HG03196 (cell line): Measurements from ENCODE around the gene NUDT5.
A peak's percentile ranks its signal among the peaks of the same experiment; 100 is the strongest.
"Not testable (repeated sequence)": the region's sequence is repeated elsewhere in the genome, so short reads cannot be mapped to it uniquely, and the experiment has no call there.

Experiments used
- ATAC-seq: cut with Tn5 transposase; IDR thresholded peaks from one replicate; pipeline ENCODE4 v1.9.1; 2021; ENCODE audit not compliant: unreplicated experiment

The NUDT5 gene

GRCh38 chr10:12205082-12205481 is 9.4 kb upstream of the NUDT5 start:
- ATAC-seq = no peak

- ATAC-seq = no peak
Observed at GRCh38 chr10:12202226-12202625, 6.5 kb upstream of the NUDT5 start.

- no peak for ATAC-seq
Observed at GRCh38 chr10:12201543-12201942, 5.9 kb upstream of the NUDT5 start.

GRCh38 chr10:12200850-12201249 is 5.2 kb upstream of the NUDT5 start:
- no peak for ATAC-seq

- ATAC-seq = no peak
Observed at GRCh38 chr10:12198156-12198555, 2.5 kb upstream of the NUDT5 start.

GRCh38 chr10:12196531-12197211 is 980 bp upstream of the NUDT5 start:
- peak; percentile 10 for ATAC-seq

- ATAC-seq = peak; percentile 13
Observed at GRCh38 chr10:12195281-12195602, 449 bp downstream of the NUDT5 start.

- ATAC-seq = no peak
Observed at GRCh38 chr10:12194752-12195271, 879 bp downstream of the NUDT5 start.

GRCh38 chr10:12193193-12193592 is 2.5 kb downstream of the NUDT5 start:
- no peak for ATAC-seq

GRCh38 chr10:12191715-12192114 is 4.0 kb downstream of the NUDT5 start:
- ATAC-seq = no peak

GRCh38 chr10:12189426-12189825 is 6.3 kb downstream of the NUDT5 start:
- no peak for ATAC-seq

GRCh38 chr10:12188656-12189055 is 7.0 kb downstream of the NUDT5 start:
- no peak for ATAC-seq

GRCh38 chr10:12187321-12187905 is 8.3 kb downstream of the NUDT5 start:
- no peak for ATAC-seq

GRCh38 chr10:12186323-12186722 is 9.4 kb downstream of the NUDT5 start:
- no peak for ATAC-seq

GRCh38 chr10:12184165-12184564 is 11.5 kb downstream of the NUDT5 start:
- no peak for ATAC-seq

- ATAC-seq = peak; percentile 70
Observed at GRCh38 chr10:12181065-12181775, 14.5 kb downstream of the NUDT5 start.

GRCh38 chr10:12180221-12180974 is 15.3 kb downstream of the NUDT5 start:
- ATAC-seq = no peak

- no peak for ATAC-seq
Observed at GRCh38 chr10:12179606-12180170, 16.0 kb downstream of the NUDT5 start.

- no peak for ATAC-seq
Observed at GRCh38 chr10:12177642-12178041, 18.0 kb downstream of the NUDT5 start.

- not testable (repeated sequence) for ATAC-seq
Observed at GRCh38 chr10:12171512-12171911, 24.2 kb downstream of the NUDT5 start.
